ENCODE data around the gene OPCML. TPM values are rescaled to one million over a fixed set of nuclear protein-coding genes. Genes with fewer than 3 reads are reported as not detected.

The OPCML gene
- total RNA-seq, 2 experiments from 2014 or later: not detected

DNA sequence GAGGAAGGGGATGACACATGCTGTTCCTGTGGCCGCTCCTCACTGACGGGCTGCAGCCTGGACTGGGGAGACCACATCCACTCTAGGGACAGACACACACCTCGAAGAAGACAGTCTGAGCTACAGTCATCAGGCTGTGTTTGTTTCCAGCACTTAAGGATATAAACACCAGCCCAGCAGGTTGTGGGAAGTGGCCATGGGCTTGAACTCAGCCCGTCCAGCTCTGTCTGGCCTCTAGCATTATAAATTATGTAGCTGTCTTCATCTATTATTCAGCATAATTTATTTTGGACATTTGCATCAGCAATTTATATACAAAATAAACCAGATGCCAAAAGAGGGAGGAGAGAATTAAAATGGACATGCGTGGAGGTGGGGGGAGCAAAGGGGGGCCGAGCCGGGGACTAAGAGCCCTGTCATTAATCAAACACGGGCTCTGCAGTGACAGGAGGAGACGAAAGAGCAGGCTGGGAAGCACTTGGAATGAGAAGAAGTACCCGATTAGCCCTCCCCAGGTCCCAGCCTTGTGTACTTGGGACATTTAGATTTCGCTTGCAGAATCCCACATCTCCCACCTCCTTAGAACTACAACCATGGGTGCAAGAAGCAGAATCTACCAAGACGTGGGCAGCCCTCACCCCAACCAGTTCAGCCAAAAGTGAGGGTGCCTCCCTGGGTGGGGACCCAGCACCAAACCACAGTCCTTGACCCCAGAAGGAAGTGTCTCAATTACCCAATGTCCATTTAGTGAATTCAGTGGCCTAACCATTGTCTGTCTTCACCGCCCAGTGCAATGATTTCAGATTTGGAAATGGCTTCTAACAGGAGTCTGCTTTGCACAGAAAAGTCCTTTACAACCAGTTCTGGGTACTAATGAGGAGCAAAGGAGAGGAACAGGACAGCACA lies 309.6 kb downstream of the OPCML start:
- H3K27me3 Mint-ChIP-seq (ENCODE audit: low read depth): no peaks in the 10 kb centered on the region
- H3K4me1 Mint-ChIP-seq (ENCODE audit: low read depth): no peaks in the 10 kb centered on the region
- no peaks in the 10 kb centered on the region for H3K9me3 Mint-ChIP-seq (ENCODE audit: insufficient read depth)
- CTCF ChIA-PET: no interaction called here
- H3K36me3 Mint-ChIP-seq (ENCODE audit: low read depth): no peaks in the 10 kb centered on the region
- no peak for DNase-seq
- H3K4me3 Mint-ChIP-seq: no peak overlapping the region
- ATAC-seq: no peak
- H3K27ac Mint-ChIP-seq: no peak overlapping the region
- POLR2A ChIA-PET: interaction anchor here (0.8 kb wide), 1 partner anchor 17 kb away, joined by 3 read pairs; no protein-coding TSS in a partner anchor

- H3K9me3 Mint-ChIP-seq (ENCODE audit: insufficient read depth): no peaks in the 10 kb centered on the region
- ATAC-seq: no peak
- H3K27ac Mint-ChIP-seq: no peak overlapping the region
These were observed 312.8 kb downstream of the OPCML start for GRCh38 chr11:133219543-133219942.

GRCh38 chr11:133216813-133217212 lies 315.5 kb downstream of the OPCML start:
- Mint-ChIP-seq H3K4me1 (ENCODE audit: low read depth) (no peaks in the 10 kb centered on the region), H3K36me3 (ENCODE audit: low read depth) (no peaks in the 10 kb centered on the region), H3K9me3 (ENCODE audit: insufficient read depth) (no peaks in the 10 kb centered on the region), H3K27ac (no peak overlapping the region), H3K4me3 (no peak overlapping the region), H3K27me3 (ENCODE audit: low read depth) (no peaks in the 10 kb centered on the region)
- ChIA-PET POLR2A (no interaction called here), CTCF (no interaction called here)
- no peak for ATAC-seq
- DNase-seq: no peak

More at GRCh38 chr11:133219543-133219942, 312.8 kb downstream of the OPCML start:
- CTCF ChIA-PET: no interaction called here
- POLR2A ChIA-PET: no interaction called here
- Mint-ChIP-seq H3K27me3 (ENCODE audit: low read depth) (no peaks in the 10 kb centered on the region), H3K4me1 (ENCODE audit: low read depth) (no peaks in the 10 kb centered on the region), H3K4me3 (no peak overlapping the region), H3K36me3 (ENCODE audit: low read depth) (no peaks in the 10 kb centered on the region)
- DNase-seq: no peak

DNA sequence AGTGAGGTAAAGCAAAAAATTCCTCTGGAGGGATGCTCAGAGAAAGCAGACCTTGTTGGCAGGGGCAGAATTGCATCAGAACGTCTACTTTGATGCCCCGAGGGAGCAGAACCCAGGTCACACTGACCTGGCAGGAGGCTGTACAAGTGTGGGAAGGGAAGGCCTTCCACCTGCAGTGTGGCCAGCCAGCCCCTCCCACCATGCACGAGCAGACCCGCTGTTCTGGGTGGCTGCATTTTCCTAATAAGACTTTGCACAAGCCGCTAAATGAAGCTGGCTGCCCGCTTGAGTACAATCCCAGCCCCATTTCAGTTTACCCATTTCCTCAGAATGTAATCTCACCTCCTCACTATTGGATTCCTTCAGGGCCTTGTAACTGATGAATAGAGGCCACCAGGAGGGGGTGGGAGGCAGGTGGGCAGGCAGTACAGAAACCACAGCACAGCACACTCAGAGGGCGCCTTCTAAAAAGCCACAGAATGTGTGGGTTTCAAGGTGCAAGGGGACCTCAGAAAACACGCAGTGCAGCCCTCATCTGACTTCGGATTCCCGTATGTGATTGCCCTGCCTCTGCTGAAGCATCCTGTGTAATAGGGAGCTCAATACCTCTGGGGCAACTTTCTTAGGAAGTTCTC lies 316.6 kb downstream of the OPCML start:
- no peak for ATAC-seq
- H3K4me1 Mint-ChIP-seq (ENCODE audit: low read depth): no peaks in the 10 kb centered on the region
- ChIA-PET CTCF (no interaction called here), POLR2A (no interaction called here)
- no peaks in the 10 kb centered on the region for H3K27me3 Mint-ChIP-seq (ENCODE audit: low read depth)
- H3K27ac Mint-ChIP-seq: no peak overlapping the region
- H3K9me3 Mint-ChIP-seq (ENCODE audit: insufficient read depth): no peaks in the 10 kb centered on the region
- H3K36me3 Mint-ChIP-seq (ENCODE audit: low read depth): no peaks in the 10 kb centered on the region
- DNase-seq: no peak
- H3K4me3 Mint-ChIP-seq: no peak overlapping the region

DNA sequence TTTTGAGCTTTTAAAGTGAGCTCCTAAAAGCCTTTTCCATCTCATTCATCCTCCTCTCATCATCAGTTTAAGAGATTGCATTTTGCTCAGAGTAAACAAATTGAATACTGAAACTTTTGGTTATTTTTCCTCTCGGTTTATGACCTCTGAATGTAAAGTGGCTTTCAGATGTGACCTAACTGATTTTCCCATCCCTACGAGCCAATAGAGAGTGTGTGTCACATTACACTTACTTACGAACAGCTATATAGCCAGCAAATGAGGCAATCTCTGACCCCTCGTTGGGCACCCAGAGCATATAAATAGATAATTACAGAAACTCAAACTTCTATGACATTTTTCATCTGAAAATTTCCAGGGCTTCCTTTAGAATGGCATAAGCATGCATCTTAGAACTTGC lies 317.7 kb downstream of the OPCML start:
- ChIA-PET POLR2A (no interaction called here), CTCF (no interaction called here)
- H3K36me3 Mint-ChIP-seq (ENCODE audit: low read depth): no peaks in the 10 kb centered on the region

DNA sequence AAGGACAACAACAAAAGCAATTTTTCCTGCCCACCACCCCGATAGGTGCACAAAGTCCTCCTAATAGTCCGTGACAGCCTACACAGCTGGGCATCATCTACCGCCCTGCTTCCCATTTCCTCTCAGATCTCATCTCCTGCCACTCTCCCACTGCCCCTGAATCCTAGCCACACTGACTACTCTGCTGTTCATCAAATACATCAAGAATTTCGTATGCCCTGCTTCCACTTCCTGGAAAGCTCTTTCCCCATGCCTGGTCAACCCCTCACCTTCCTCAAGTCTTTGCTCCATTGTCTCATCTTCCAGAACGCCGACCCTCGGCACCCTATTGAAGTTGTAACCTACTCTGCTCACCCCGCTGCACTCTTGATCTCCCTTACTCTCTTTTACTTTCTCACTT lies 320.1 kb downstream of the OPCML start:
- Mint-ChIP-seq H3K27ac (no peak overlapping the region), H3K9me3 (ENCODE audit: insufficient read depth) (no peaks in the 10 kb centered on the region), H3K36me3 (ENCODE audit: low read depth) (no peaks in the 10 kb centered on the region), H3K4me3 (no peak overlapping the region), H3K4me1 (ENCODE audit: low read depth) (no peaks in the 10 kb centered on the region), H3K27me3 (ENCODE audit: low read depth) (no peaks in the 10 kb centered on the region)
- ChIA-PET POLR2A (no interaction called here), CTCF (no interaction called here)
- ATAC-seq (no peak), DNase-seq (no peak)

More for the DNA sequence above, 317.7 kb downstream of the OPCML start:
- Mint-ChIP-seq H3K27ac (no peak overlapping the region), H3K9me3 (ENCODE audit: insufficient read depth) (no peaks in the 10 kb centered on the region), H3K27me3 (ENCODE audit: low read depth) (no peaks in the 10 kb centered on the region), H3K4me3 (no peak overlapping the region), H3K4me1 (ENCODE audit: low read depth) (no peaks in the 10 kb centered on the region)
- ATAC-seq (no peak), DNase-seq (no peak)

DNA sequence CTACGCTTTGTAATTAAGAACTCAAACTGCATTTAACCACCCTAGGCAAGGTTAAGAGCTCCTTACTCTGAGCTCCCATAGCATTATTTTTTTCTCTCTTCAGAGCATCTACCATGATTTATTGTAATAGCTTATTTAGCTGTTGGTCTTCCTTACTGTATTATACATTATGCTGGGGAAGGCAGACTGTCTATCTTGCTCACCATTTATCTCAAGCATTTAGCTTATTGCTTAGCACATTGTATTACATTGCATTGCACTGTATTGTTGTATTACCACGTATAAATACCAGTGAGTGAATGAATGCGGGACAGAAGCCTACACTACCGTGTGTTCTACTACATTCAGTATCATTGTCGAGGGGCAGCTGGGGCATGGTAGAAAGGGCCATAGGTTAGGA lies 324.3 kb downstream of the OPCML start:
- ChIA-PET CTCF (no interaction called here), POLR2A (no interaction called here)
- DNase-seq (no peak), ATAC-seq (no peak)
- Mint-ChIP-seq H3K36me3 (ENCODE audit: low read depth) (no peaks in the 10 kb centered on the region), H3K9me3 (ENCODE audit: insufficient read depth) (no peaks in the 10 kb centered on the region), H3K4me1 (ENCODE audit: low read depth) (no peaks in the 10 kb centered on the region), H3K27me3 (ENCODE audit: low read depth) (no peaks in the 10 kb centered on the region), H3K27ac (no peak overlapping the region), H3K4me3 (no peak overlapping the region)

DNA sequence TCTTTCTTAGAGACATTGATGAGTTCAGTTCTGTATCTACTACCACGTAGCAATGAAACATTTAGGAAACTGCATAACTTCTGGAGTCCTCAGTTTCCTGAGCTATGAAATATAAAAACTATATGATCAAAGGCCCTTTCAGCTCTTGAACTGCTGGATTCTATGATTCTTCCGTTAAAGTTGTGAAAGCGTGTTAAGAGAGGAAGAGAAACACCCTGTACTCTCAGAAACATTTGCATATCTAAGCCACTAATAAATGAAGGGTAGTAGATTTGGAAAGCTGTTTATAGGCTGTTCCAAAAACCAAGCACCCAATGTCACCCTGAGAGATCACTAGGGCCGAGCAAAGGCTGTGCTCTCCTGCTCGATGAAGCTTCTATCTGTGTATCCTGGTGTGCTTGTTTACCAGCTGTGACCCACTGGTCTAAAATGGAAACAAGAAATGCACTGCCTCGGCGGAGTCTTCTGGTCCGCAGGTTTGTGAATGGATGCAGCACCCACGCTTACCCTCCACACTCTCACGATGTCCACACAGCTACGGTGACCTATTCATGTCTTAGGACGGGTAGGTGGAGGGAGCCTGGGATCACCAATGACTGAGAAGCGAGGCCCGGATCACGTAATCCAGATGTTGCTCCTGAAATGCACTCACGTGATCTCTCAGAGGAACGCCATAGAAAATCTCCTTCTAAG lies 325.8 kb downstream of the OPCML start:
- POLR2A ChIA-PET: interaction anchor here (0.5 kb wide), 1 partner anchor 563 kb away, joined by 3 read pairs; no protein-coding TSS in a partner anchor
- no peak for DNase-seq
- no peak overlapping the region for H3K4me3 Mint-ChIP-seq
- H3K27ac Mint-ChIP-seq: no peak overlapping the region
- no peaks in the 10 kb centered on the region for H3K36me3 Mint-ChIP-seq (ENCODE audit: low read depth)
- no peaks in the 10 kb centered on the region for H3K4me1 Mint-ChIP-seq (ENCODE audit: low read depth)
- CTCF ChIA-PET: no interaction called here
- H3K9me3 Mint-ChIP-seq (ENCODE audit: insufficient read depth): no peaks in the 10 kb centered on the region
- H3K27me3 Mint-ChIP-seq (ENCODE audit: low read depth): no peaks in the 10 kb centered on the region
- no peak for ATAC-seq

DNA sequence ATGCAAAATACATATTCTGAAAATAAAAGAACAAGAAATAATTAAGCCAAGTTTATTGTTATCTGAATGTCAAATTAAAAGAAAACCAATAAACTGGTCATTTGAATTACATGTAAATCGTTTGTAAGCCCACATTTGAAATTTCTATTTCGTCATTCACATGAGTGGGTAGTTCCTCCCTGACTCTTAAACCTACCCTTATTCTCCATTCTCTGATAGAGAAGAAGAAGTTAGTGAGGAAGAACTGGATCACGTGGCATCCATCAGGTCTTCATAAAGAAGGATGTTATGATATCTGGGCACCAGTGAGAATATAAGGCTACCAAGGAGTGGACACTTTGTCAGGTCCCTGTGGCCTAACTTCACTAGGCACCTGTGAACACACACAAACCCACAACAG lies 328.1 kb downstream of the OPCML start:
- ATAC-seq: no peak
- H3K27ac Mint-ChIP-seq: no peak overlapping the region
- POLR2A ChIA-PET: no interaction called here
- DNase-seq: no peak
- no peaks in the 10 kb centered on the region for H3K27me3 Mint-ChIP-seq (ENCODE audit: low read depth)
- CTCF ChIA-PET: no interaction called here
- no peaks in the 10 kb centered on the region for H3K9me3 Mint-ChIP-seq (ENCODE audit: insufficient read depth)
- no peaks in the 10 kb centered on the region for H3K4me1 Mint-ChIP-seq (ENCODE audit: low read depth)
- no peaks in the 10 kb centered on the region for H3K36me3 Mint-ChIP-seq (ENCODE audit: low read depth)
- no peak overlapping the region for H3K4me3 Mint-ChIP-seq

- H3K9me3 Mint-ChIP-seq (ENCODE audit: insufficient read depth): no peaks in the 10 kb centered on the region
- no peaks in the 10 kb centered on the region for H3K4me1 Mint-ChIP-seq (ENCODE audit: low read depth)
- no peak overlapping the region for H3K27ac Mint-ChIP-seq
- H3K4me3 Mint-ChIP-seq: no peak overlapping the region
- H3K27me3 Mint-ChIP-seq (ENCODE audit: low read depth): no peaks in the 10 kb centered on the region
- DNase-seq (no peak), ATAC-seq (no peak)
- CTCF ChIA-PET: no interaction called here
- H3K36me3 Mint-ChIP-seq (ENCODE audit: low read depth): no peaks in the 10 kb centered on the region
- POLR2A ChIA-PET: no interaction called here
These were observed 329.5 kb downstream of the OPCML start for GRCh38 chr11:133202816-133203215.

GRCh38 chr11:133198438-133198837 lies 333.9 kb downstream of the OPCML start:
- no peaks in the 10 kb centered on the region for H3K27me3 Mint-ChIP-seq (ENCODE audit: low read depth)
- H3K36me3 Mint-ChIP-seq (ENCODE audit: low read depth): no peaks in the 10 kb centered on the region
- ChIA-PET CTCF (no interaction called here), POLR2A (no interaction called here)
- no peaks in the 10 kb centered on the region for H3K4me1 Mint-ChIP-seq (ENCODE audit: low read depth)
- no peak overlapping the region for H3K27ac Mint-ChIP-seq
- no peak for DNase-seq
- H3K4me3 Mint-ChIP-seq: no peak overlapping the region
- no peak for ATAC-seq
- no peaks in the 10 kb centered on the region for H3K9me3 Mint-ChIP-seq (ENCODE audit: insufficient read depth)

DNA sequence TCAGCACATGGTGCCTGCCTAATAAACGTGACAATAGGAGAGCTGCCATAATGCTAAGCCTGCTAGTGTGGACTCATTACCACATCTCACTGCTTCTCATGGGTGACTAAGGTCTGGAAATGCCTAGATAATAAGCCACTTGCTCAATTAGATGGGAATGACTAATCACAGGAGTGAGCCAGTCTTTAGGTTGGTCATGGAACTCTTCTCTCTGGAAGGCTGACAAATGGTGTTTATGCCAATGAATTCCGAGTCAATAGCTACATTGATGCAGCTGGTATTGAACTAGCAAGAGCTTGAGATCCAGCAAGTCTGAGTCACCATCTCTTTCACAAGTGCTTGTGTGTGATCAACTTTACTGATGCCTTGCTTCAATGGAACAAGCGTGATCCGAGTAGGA lies 334.9 kb downstream of the OPCML start:
- Mint-ChIP-seq H3K4me1 (ENCODE audit: low read depth) (no peaks in the 10 kb centered on the region), H3K9me3 (ENCODE audit: insufficient read depth) (no peaks in the 10 kb centered on the region), H3K27ac (no peak overlapping the region), H3K27me3 (ENCODE audit: low read depth) (no peaks in the 10 kb centered on the region), H3K4me3 (no peak overlapping the region), H3K36me3 (ENCODE audit: low read depth) (no peaks in the 10 kb centered on the region)
- ATAC-seq: no peak
- CTCF ChIA-PET: no interaction called here
- POLR2A ChIA-PET: no interaction called here
- DNase-seq: no peak

Measured in activated CD8-positive, alpha-beta T cell treated with anti-CD3 and anti-CD28 coated beads, Interleukin-2, amount 10 ng/mL, durations not matched to agents 7 days and 5 days (primary cell).